BLaER1 treated with 17β-estradiol and CSF1 and Interleukin-3, amounts not matched to agents 10 nM and 100 nM (cell line): ENCODE measurements around the gene ALX1.

Experiments used
- H3K27ac ChIP-seq, 11 experiments: shearing (Covaris generic); formaldehyde crosslinking; 2 replicates each; pipeline ENCODE4 v1.8.1; 2022
- H3K27me3 ChIP-seq, 11 experiments: shearing (Covaris generic); formaldehyde crosslinking; 2 replicates each; pipeline ENCODE4 v1.8.1; 2022
- H3K36me3 ChIP-seq, 11 experiments: shearing (Covaris generic); formaldehyde crosslinking; 2 replicates each; pipeline ENCODE4 v1.8.1; 2022
- H3K4me1 ChIP-seq, 10 experiments: shearing (Covaris generic); formaldehyde crosslinking; 2 replicates each; pipeline ENCODE4 v1.8.1; 2022
- H3K4me2 ChIP-seq, 11 experiments: shearing (Covaris generic); formaldehyde crosslinking; 2 replicates each; pipeline ENCODE4 v1.8.1; 2022
- H3K4me3 ChIP-seq, 10 experiments: shearing (Covaris generic); formaldehyde crosslinking; 2 replicates each; pipeline ENCODE4 v1.8.1; 2022
- H3K9ac ChIP-seq, 11 experiments: shearing (Covaris generic); formaldehyde crosslinking; 2 replicates each; pipeline ENCODE4 v1.8.1; 2022
- H3K9me3 ChIP-seq, 11 experiments: shearing (Covaris generic); formaldehyde crosslinking; replicated peaks in 1 of 11; 2 replicates each; pipeline ENCODE4 v1.8.1; 2022
- H4K20me1 ChIP-seq, 11 experiments: shearing (Covaris generic); formaldehyde crosslinking; 2 replicates each; pipeline ENCODE4 v1.8.1; 2022
- Cebpa-rat ChIP-seq, 11 experiments: shearing (Covaris generic); IDR thresholded peaks; 2 replicates each; pipeline ENCODE4 v1.8.1; 2022

The ALX1 gene

GRCh38 chr12:85280165-85280983, at the start of gene ALX1:
ALX1 (plus strand) TSS chr12:85280220; CDS start chr12:85280262, 42 bp downstream.
- no peak within 1 kb of the TSS for H3K4me3 ChIP-seq
- no peak within 1 kb of the TSS for H3K27ac ChIP-seq
- H3K9me3 ChIP-seq = peaks cover 29 to 34% (median 31%) of the 10 kb centered on the region in 11 experiments
- no peaks in the 10 kb centered on the region for H3K27me3 ChIP-seq
- no peaks in the 10 kb centered on the region for H4K20me1 ChIP-seq
- H3K4me2 ChIP-seq = no peak within 1 kb of the TSS
- TF ChIP-seq Cebpa-rat (IDR thresholded peaks at IDR 0.05) = no peak
- H3K36me3 ChIP-seq = no peaks in the 10 kb centered on the region
- H3K4me1 ChIP-seq = peaks cover 0 to 8% (median 0%) of the 10 kb centered on the region in 10 experiments; a peak in 3 of 20 replicates
- no peak within 1 kb of the TSS for H3K9ac ChIP-seq

DNA sequence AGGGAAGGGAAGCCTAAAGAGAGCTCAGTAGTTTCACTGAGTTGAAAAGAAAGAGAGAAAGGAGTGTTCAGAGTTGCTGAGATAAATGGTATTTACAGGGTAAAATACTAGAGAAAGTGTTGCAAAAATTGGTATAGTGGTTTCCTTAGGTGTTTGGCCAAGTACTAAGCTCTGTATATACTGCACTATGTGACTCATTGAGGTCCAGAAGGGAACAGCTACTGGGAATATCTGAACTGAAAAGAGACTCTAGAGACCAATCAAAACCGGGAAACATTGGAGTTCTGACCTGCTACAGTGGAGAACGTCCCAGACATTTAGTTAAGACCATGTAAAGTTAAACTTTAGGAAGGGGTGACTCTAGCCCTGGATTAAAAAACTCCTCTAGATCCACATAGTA, 42.7 kb upstream of the ALX1 start:
- no peak for TF ChIP-seq Cebpa-rat (IDR thresholded peaks at IDR 0.05)
- H3K4me1 ChIP-seq = no peaks in the 10 kb centered on the region
- no peak overlapping the region for H3K4me3 ChIP-seq
- H3K4me2 ChIP-seq = no peak overlapping the region
- no peaks in the 10 kb centered on the region for H3K9me3 ChIP-seq
- no peaks in the 10 kb centered on the region for H3K36me3 ChIP-seq
- H4K20me1 ChIP-seq = no peaks in the 10 kb centered on the region
- no peaks in the 10 kb centered on the region for H3K27me3 ChIP-seq
- H3K9ac ChIP-seq = no peak overlapping the region
- H3K27ac ChIP-seq = no peak overlapping the region

- Histone ChIP-seq H4K20me1 (no peaks in the 10 kb centered on the region), H3K36me3 (no peaks in the 10 kb centered on the region), H3K9me3 (no peaks in the 10 kb centered on the region), H3K27me3 (no peaks in the 10 kb centered on the region), H3K4me1 (no peaks in the 10 kb centered on the region), H3K27ac (no peak overlapping the region), H3K4me3 (no peak overlapping the region), H3K4me2 (no peak overlapping the region), H3K9ac (no peak overlapping the region)
- no peak for TF ChIP-seq Cebpa-rat (IDR thresholded peaks at IDR 0.05)
Measured at GRCh38 chr12:85244561-85244960, 35.5 kb upstream of the ALX1 start.

GRCh38 chr12:85253853-85254252, 26.2 kb upstream of the ALX1 start:
- no peak overlapping the region for H3K27ac ChIP-seq
- no peaks in the 10 kb centered on the region for H4K20me1 ChIP-seq
- TF ChIP-seq Cebpa-rat (IDR thresholded peaks at IDR 0.05) = no peak
- no peaks in the 10 kb centered on the region for H3K36me3 ChIP-seq
- H3K27me3 ChIP-seq = no peaks in the 10 kb centered on the region
- H3K9ac ChIP-seq = no peak overlapping the region
- H3K4me1 ChIP-seq = no peaks in the 10 kb centered on the region
- no peaks in the 10 kb centered on the region for H3K9me3 ChIP-seq
- H3K4me3 ChIP-seq = no peak overlapping the region
- no peak overlapping the region for H3K4me2 ChIP-seq

DNA sequence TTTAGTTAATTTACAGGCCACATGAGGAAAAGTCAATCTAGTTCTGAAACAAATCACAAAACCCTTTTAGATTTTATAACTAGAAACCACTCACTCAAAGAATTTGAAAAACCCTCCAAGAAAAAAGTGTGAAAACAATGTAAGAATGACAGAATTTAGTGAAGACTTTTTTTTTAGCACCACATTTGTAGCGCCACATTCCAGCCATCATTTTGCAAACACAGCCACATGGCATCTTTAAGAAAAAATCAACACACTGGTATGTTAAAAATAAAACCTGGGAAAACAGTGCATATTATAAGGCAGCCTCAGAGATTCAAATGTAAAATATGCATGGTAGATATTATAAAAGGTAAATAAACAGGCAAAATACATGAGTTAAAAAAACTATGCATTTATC, 22.3 kb upstream of the ALX1 start:
- Histone ChIP-seq H3K4me2 (no peak overlapping the region), H3K4me3 (no peak overlapping the region)
- TF ChIP-seq Cebpa-rat (IDR thresholded peaks at IDR 0.05) = no peak

GRCh38 chr12:85260447-85260846, 19.6 kb upstream of the ALX1 start:
- Histone ChIP-seq H3K4me3 (no peak overlapping the region), H3K4me1 (no peaks in the 10 kb centered on the region), H3K9ac (no peak overlapping the region), H3K27ac (no peak overlapping the region), H4K20me1 (no peaks in the 10 kb centered on the region), H3K27me3 (no peaks in the 10 kb centered on the region), H3K4me2 (no peak overlapping the region), H3K9me3 (no peaks in the 10 kb centered on the region), H3K36me3 (no peaks in the 10 kb centered on the region)
- no peak for TF ChIP-seq Cebpa-rat (IDR thresholded peaks at IDR 0.05)

More for the DNA sequence above, 22.3 kb upstream of the ALX1 start:
- no peaks in the 10 kb centered on the region for H3K9me3 ChIP-seq
- H3K36me3 ChIP-seq = no peaks in the 10 kb centered on the region
- H3K27me3 ChIP-seq = no peaks in the 10 kb centered on the region
- no peaks in the 10 kb centered on the region for H4K20me1 ChIP-seq
- H3K27ac ChIP-seq = no peak overlapping the region
- no peak overlapping the region for H3K9ac ChIP-seq
- no peaks in the 10 kb centered on the region for H3K4me1 ChIP-seq

DNA sequence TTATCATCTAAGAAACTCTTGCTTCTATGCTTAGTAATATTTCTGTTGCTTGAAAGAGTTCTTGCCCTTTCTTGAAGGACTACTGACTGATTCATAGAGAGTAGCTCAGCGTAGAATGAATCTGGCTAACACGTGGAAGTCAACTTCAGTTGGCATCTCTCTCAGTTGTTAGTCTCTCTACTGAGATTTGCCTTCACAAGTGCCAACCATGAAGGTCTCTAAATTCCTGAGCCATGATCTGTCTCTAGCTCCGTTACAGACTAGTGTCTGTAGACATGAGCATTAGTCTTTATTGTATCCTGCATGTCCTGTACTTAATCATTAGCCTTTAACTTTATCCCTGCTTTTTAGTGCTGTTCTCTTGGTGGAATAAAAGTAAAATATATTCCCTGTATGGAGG, 19.1 kb upstream of the ALX1 start:
- no peak for TF ChIP-seq Cebpa-rat (IDR thresholded peaks at IDR 0.05)
- Histone ChIP-seq H3K27ac (no peak overlapping the region), H3K27me3 (no peaks in the 10 kb centered on the region), H3K36me3 (no peaks in the 10 kb centered on the region), H3K4me3 (no peak overlapping the region), H4K20me1 (no peaks in the 10 kb centered on the region), H3K9ac (no peak overlapping the region), H3K9me3 (no peaks in the 10 kb centered on the region), H3K4me1 (peaks cover 0 to 2% (median 0%) of the 10 kb centered on the region in 10 experiments; a peak in 3 of 20 replicates), H3K4me2 (no peak overlapping the region)

DNA sequence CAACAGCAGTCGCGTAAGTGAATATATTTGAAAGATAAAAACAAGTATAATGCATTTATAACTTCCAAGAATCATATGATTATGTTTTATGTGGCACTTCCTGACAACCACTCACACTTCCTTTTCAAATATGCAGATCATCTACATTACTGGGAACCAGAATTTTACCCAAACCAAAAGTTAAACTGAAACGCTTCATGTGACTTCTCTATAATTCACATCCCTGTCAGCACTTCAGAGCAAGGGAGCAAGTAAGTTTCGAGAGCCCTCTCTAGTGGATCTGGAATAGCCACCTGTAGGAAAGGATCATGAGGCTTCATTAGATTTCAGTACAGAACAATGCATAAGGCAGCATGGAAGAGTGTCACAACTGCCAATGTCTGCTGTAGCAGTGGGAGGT, 13.7 kb upstream of the ALX1 start:
- H3K36me3 ChIP-seq = no peaks in the 10 kb centered on the region
- H3K4me1 ChIP-seq = peaks cover 0 to 14% (median 0%) of the 10 kb centered on the region in 10 experiments; a peak in 5 of 20 replicates
- TF ChIP-seq Cebpa-rat (IDR thresholded peaks at IDR 0.05) = no peak

GRCh38 chr12:85273381-85274314, 6.4 kb upstream of the ALX1 start:
- Histone ChIP-seq H3K4me2 (no peak overlapping the region), H4K20me1 (no peaks in the 10 kb centered on the region), H3K9me3 (peaks cover 7 to 20% (median 15%) of the 10 kb centered on the region in 11 experiments; a peak in 20 of 22 replicates), H3K4me3 (no peak overlapping the region), H3K27me3 (no peaks in the 10 kb centered on the region), H3K9ac (no peak overlapping the region), H3K4me1 (peaks cover 0 to 11% (median 0%) of the 10 kb centered on the region in 10 experiments; a peak in 3 of 20 replicates), H3K27ac (no peak overlapping the region), H3K36me3 (no peaks in the 10 kb centered on the region)
- no peak for TF ChIP-seq Cebpa-rat (IDR thresholded peaks at IDR 0.05)

More for the DNA sequence above, 13.7 kb upstream of the ALX1 start:
- Histone ChIP-seq H3K4me3 (peak overlapping the region in 1 of 10 experiments; percentile 20; a peak in 1 of 20 replicates), H3K27me3 (no peaks in the 10 kb centered on the region), H3K4me2 (peak overlapping the region in 2 of 11 experiments; percentile 59 to 85; a peak in 4 of 22 replicates), H3K9me3 (no peaks in the 10 kb centered on the region), H3K27ac (peak overlapping the region in 2 of 11 experiments; percentile 3 to 48; a peak in 2 of 22 replicates), H4K20me1 (no peaks in the 10 kb centered on the region), H3K9ac (no peak overlapping the region)
